Mononuclear cell (primary cell): ENCODE results near the gene C2orf76. TPM values are rescaled to one million over a fixed set of nuclear protein-coding genes. Genes with fewer than 3 reads are reported as not detected.
"Not testable (repeated sequence)": the region's sequence is repeated elsewhere in the genome, so short reads cannot be mapped to it uniquely, and the experiment has no call there.

ENCODE experiments used
- H3K27me3 ChIP-seq: 2 replicates; pipeline ENCODE4 v1.6.0; 2011; ENCODE audit warnings: low read length, control low read depth; ENCODE audit not compliant: insufficient read depth
- H3K4me1 ChIP-seq: 2 replicates; pipeline ENCODE4 v1.5.1; 2011; ENCODE audit warnings: mild to moderate bottlenecking, low read length, control low read depth; ENCODE audit not compliant: insufficient read depth
- H3K4me3 ChIP-seq: 2 replicates; pipeline ENCODE4 v1.5.1; 2011; ENCODE audit warnings: mild to moderate bottlenecking, low read length, moderate library complexity
- H3K9me3 ChIP-seq: 2 replicates; pipeline ENCODE4 v1.5.1; 2011; ENCODE audit warnings: low read depth, mild to moderate bottlenecking, control low read depth, low read length
- total RNA-seq: library from RNA; depleted of rRNA; stranded (reverse); fragments of >200 nt; gene quantifications from one replicate; pipeline ENCODE4 v1.2.3, GENCODE V29; 2012

Gene C2orf76
- total RNA-seq, 1 donor: 4.8 TPM

GRCh38 chr2:119282996-119283511, 83.6 kb downstream of the C2orf76 start:
- H3K4me1 ChIP-seq: peaks cover 31% of the 10 kb centered on the region
- H3K27me3 ChIP-seq: no peaks in the 10 kb centered on the region
- no peaks in the 10 kb centered on the region for H3K9me3 ChIP-seq
- no peak overlapping the region for H3K4me3 ChIP-seq

- Histone ChIP-seq H3K4me1 (peaks cover 31% of the 10 kb centered on the region), H3K27me3 (no peaks in the 10 kb centered on the region), H3K9me3 (no peaks in the 10 kb centered on the region), H3K4me3 (no peak overlapping the region)
Observed at GRCh38 chr2:119282146-119282995, 84.3 kb downstream of the C2orf76 start.

- no peaks in the 10 kb centered on the region for H3K9me3 ChIP-seq
- no peaks in the 10 kb centered on the region for H3K27me3 ChIP-seq
- H3K4me3 ChIP-seq: no peak overlapping the region
- peaks cover 31% of the 10 kb centered on the region for H3K4me1 ChIP-seq
Observed at GRCh38 chr2:119280680-119281079, 86.0 kb downstream of the C2orf76 start.

GRCh38 chr2:119279666-119280065, 87.0 kb downstream of the C2orf76 start:
- Histone ChIP-seq H3K9me3 (no peaks in the 10 kb centered on the region), H3K27me3 (no peaks in the 10 kb centered on the region), H3K4me1 (peaks cover 31% of the 10 kb centered on the region), H3K4me3 (no peak overlapping the region)

- Histone ChIP-seq H3K27me3 (no peaks in the 10 kb centered on the region), H3K9me3 (no peaks in the 10 kb centered on the region), H3K4me1 (peaks cover 28% of the 10 kb centered on the region), H3K4me3 (no peak overlapping the region)
Observed at GRCh38 chr2:119278946-119279345, 87.7 kb downstream of the C2orf76 start.

GRCh38 chr2:119278385-119278784, 88.2 kb downstream of the C2orf76 start:
- H3K4me3 ChIP-seq, H3K9me3 ChIP-seq, H3K27me3 ChIP-seq: not testable (repeated sequence)
- peaks cover 22% of the 10 kb centered on the region for H3K4me1 ChIP-seq

GRCh38 chr2:119276864-119277263, 89.8 kb downstream of the C2orf76 start:
- Histone ChIP-seq H3K4me1 (peaks cover 7% of the 10 kb centered on the region), H3K4me3 (no peak overlapping the region), H3K9me3 (no peaks in the 10 kb centered on the region), H3K27me3 (no peaks in the 10 kb centered on the region)

GRCh38 chr2:119267604-119268003, 99.0 kb downstream of the C2orf76 start:
- no peaks in the 10 kb centered on the region for H3K9me3 ChIP-seq
- H3K4me1 ChIP-seq: peaks cover 22% of the 10 kb centered on the region
- H3K27me3 ChIP-seq: peaks cover 2% of the 10 kb centered on the region
- H3K4me3 ChIP-seq: no peak overlapping the region

GRCh38 chr2:119266091-119266589, 100.5 kb downstream of the C2orf76 start:
- no peak overlapping the region for H3K4me3 ChIP-seq
- H3K27me3 ChIP-seq: peaks cover 2% of the 10 kb centered on the region
- H3K9me3 ChIP-seq: no peaks in the 10 kb centered on the region
- H3K4me1 ChIP-seq: peaks cover 22% of the 10 kb centered on the region

GRCh38 chr2:119265693-119266066, 101.0 kb downstream of the C2orf76 start:
- H3K4me3 ChIP-seq: no peak overlapping the region
- H3K4me1 ChIP-seq: peaks cover 22% of the 10 kb centered on the region
- no peaks in the 10 kb centered on the region for H3K9me3 ChIP-seq
- peaks cover 2% of the 10 kb centered on the region for H3K27me3 ChIP-seq

GRCh38 chr2:119264781-119265692, 101.6 kb downstream of the C2orf76 start:
- H3K4me1 ChIP-seq: peaks cover 22% of the 10 kb centered on the region

GRCh38 chr2:119263656-119264055, 103.0 kb downstream of the C2orf76 start:
- Histone ChIP-seq H3K27me3 (no peaks in the 10 kb centered on the region), H3K9me3 (no peaks in the 10 kb centered on the region), H3K4me3 (no peak overlapping the region), H3K4me1 (peaks cover 22% of the 10 kb centered on the region)

More at GRCh38 chr2:119264781-119265692, 101.6 kb downstream of the C2orf76 start:
- Histone ChIP-seq H3K9me3 (no peaks in the 10 kb centered on the region), H3K27me3 (no peaks in the 10 kb centered on the region), H3K4me3 (no peak overlapping the region)

- Histone ChIP-seq H3K9me3 (no peaks in the 10 kb centered on the region), H3K4me1 (peaks cover 22% of the 10 kb centered on the region), H3K27me3 (no peaks in the 10 kb centered on the region), H3K4me3 (no peak overlapping the region)
Observed at GRCh38 chr2:119263025-119263424, 103.6 kb downstream of the C2orf76 start.

GRCh38 chr2:119261493-119262225, 105.0 kb downstream of the C2orf76 start:
- Histone ChIP-seq H3K4me1 (peaks cover 16% of the 10 kb centered on the region), H3K27me3 (no peaks in the 10 kb centered on the region), H3K4me3 (no peak overlapping the region), H3K9me3 (no peaks in the 10 kb centered on the region)
